RPMI7951 (cell line): ENCODE results near the gene JPH2. TPM values are rescaled to one million over a fixed set of nuclear protein-coding genes. Genes with fewer than 3 reads are reported as not detected.
A peak's percentile ranks its signal among the peaks of the same experiment; 100 is the strongest.
"Not testable (repeated sequence)": the region's sequence is repeated elsewhere in the genome, so short reads cannot be mapped to it uniquely, and the experiment has no call there.

Experiments used
- DNase-seq: peaks from one replicate; pipeline ENCODE4 v3.0.0-alpha.2; 2012; ENCODE audit warnings: low read depth
- total RNA-seq: library from RNA; depleted of rRNA; stranded (reverse); fragments of >200 nt; shearing (Covaris generic); gene quantifications from 2 replicates; pipeline ENCODE4 v1.2.3, GENCODE V29; 2014; rRNA removed

The JPH2 gene
- total RNA-seq = 16.0 and 24.2 TPM in 2 replicates

DNA sequence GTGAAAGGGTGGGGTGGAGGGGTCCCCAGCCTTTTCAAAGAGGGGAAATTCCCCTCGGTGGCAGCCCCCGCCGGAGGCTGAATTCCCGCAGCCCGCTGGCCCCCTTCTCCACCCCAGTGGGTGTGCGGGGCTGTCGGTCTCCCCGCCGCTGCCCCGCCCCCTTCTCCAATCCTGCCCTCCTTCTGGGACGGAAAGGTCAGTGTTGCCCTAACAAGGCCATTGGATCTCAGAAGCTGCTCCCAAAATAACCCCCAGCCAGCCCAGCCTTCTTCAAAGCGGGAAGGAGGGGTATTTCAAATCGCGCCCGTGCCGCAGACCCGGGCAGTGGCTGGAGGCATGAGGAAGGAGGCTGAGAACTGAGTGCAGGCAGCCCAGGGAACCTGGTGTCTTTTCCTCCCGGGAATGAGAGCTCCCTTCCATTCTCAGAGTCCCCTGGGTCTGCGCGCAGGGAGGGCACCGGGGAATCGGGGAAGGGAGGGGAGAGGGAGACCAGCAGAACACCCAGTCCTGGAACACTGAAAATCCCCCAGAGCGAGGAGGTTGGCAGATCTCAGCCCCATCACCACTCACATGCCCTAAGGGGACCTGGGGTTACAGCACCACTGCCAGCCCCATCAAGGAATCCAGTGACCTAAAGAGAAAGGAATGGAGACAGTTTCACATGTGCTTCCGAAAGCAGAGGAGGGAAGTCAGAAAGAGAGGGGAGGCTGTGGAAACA, at the start of gene JPH2:
Gene JPH2, minus strand, starts transcription at position 135 of the 718 bp plus-strand sequence. CDS start 483 bp downstream, outside the sequence.
- peak; percentile 100 for DNase-seq

DNA sequence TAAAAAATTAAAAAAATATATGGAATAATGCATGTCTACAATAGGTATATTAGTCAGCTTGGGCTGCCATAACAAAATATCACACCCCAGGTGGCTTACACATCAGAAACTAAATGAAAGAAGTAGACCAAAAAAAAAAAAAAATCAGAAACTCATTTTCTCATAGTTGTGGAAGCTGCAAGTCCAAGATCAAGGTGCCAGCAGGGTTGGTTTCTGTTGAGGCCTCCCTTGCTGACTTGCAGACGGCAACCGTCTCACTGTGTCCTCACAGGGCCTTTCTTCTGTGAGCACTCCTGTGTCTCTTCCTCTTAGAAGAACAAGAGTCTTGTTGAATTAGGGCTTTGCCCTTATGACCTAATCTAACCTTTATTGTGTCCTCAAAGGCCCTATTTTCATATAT, 48.7 kb upstream of the JPH2 start:
- DNase-seq = no peak

DNA sequence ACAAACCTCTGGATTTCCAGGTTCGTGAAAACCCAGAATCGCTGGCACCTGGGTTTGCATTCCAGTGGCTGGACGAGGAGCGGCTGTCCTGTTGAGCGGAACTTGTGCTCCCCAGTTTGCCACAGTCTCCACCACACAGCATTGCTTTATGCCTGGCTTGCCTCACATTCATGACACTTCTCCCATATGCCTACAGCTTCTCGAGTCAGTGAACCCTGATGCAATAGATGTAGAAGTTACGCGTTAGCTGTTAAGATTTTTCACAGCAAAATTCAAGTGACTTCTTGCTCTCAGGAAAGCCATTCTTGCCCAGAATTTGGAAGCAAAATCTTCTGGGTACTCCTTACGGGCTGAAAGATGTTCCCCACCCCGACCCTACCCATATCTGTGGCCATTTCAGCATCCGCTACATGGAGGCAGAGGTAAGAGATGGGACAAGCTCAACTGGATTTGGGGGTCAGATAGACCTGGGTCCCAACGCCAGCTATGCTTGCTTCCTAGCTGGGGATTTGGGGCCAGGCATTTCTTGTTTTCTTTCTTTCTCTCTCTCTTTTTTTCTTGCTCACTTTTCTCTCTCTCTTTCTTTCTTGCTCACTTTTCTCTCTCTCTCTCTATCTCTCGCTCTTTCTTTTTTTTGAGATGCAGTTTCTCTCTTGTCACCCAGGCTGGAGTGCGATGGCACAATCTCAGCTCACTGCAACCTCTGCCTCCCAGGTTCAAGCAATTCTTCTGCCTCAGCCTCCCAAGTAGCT, 47.8 kb upstream of the JPH2 start:
- DNase-seq = no peak

DNA sequence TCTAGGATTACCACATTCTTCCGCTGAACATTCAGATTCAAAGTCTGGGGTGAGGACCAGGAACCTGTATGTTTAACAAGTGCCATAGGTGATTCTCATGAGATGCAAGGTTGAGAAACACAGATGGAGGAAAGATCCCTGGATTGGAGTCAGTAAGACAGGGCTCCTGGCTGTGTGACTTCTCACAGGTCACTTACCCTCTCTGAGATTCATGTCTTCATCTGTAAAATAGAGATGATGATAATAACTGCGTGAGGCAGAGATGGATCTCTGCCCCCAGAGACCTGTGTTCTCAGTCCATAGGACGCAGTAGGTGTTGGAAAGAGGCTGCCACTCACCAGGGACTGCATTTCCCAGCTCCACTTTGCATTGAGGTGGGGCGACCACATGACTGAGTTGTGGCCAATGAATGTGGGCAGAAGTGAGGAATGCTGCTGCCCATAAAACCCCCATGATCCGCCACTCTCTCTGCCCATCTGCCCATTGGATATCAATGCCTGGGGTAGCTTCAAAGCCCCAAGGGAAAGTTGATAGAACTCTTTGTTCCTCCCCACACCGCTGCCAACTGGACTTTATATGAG, 46.5 kb upstream of the JPH2 start:
- DNase-seq = no peak

DNA sequence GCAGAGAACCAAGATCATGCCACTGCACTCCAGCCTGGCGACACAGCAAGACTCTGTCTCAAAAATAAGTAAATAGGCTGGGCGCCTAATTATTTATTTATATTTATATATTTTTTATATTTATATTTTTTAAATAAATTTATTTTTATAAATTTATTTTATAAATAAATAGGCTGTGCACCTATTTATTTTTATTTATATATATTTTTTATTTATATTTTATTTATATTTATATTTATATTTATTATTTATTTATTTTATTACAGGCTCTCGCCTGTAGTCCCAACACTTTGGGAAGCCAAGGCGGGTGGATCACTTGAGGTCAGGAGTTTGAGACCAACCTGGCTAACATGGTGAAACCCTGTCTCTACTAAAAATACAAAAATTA, 45.5 kb upstream of the JPH2 start:
- DNase-seq = not testable (repeated sequence)

DNA sequence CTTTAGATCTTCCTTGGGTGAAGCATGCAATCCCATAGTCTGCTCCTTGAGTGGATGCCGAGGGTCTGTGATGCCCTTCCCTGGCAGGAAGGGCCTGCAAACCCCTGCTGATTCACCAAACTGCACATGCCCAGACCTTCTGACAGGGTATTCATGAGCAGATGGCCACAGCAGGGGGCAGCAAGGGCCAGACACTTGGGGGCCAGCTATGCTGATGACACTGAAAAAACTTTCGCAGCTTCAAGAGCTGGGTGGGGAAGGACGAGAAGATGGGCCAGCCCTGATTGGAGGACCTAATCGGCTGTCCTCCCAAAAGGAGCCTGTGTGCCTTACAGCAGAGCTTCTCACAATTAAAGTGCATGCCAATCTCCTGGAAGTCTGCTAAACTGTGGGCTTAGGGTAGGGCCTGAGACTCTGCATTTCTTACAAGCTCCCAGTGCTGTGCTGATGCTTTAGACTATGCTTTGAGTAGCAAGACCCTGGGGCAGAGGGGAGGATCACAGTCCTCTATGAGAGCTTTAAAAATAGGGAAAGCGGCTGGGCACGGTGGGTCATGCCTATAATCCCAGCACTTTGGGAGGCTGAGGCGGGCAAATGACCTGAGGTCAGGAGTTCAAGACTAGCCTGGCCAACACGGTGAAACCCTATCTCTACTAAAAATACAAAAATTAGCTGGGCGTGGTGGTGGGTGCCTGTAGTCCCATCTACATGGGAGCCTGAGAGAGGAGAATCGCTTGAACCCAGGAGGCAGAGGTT, 44.9 kb upstream of the JPH2 start:
- DNase-seq = no peak

DNA sequence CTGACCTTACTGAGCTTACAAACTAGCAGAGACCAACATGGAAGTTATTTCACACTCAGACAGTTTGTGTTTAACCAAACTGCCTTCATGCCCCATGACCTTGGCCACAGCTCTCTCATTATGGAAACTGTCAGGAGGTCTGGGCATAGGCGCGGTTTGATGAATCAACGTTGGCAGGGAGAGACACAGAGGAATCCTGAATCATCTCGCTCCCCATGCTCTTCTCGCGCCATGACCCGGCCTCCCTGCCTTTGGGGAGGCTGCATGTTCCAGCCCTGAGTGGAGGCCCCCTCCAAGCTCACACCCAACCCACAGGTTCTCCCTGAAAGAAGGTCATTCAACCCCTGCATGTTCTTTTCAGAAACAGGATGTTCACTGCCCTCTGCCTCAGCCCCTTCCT, 44.2 kb upstream of the JPH2 start:
- DNase-seq = peak; percentile 63

DNA sequence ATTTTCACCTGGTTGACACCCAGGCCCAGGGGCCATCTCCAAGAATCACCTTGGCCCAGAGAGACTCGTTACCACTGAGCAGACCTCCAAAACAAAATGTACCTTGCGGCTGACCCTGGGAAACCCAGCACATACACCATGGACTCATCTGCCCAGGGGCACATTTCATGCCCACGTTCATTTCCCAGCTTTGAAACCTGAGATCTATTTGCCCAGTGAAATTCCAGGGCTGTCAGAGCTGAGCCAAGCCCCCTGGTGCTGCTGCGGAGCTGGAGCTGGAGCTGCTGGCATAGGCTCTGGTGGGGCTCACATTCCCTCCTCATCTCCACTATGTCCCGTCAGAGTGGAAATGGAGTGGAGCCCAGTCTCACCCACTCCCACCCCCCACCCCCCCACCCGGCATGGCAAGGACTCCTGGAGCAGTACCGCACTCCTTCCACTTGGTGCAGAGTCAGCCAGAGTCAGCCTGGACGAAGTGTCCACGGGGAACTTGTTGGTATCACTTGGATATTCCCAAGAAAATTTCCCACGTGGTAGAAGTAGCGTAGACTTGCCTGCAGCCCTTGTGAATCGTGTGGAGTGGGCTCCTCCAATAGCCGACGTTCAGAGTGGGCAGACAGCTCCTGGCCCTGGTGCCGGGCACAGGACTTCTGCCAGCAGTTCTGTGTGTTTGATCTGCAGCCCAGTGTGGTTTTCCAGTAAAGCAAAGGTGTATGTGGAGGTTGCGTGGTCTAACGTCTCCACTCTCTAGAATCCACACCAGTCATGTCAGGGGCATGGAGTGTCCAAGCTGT, 41.7 kb upstream of the JPH2 start:
- no peak for DNase-seq

DNA sequence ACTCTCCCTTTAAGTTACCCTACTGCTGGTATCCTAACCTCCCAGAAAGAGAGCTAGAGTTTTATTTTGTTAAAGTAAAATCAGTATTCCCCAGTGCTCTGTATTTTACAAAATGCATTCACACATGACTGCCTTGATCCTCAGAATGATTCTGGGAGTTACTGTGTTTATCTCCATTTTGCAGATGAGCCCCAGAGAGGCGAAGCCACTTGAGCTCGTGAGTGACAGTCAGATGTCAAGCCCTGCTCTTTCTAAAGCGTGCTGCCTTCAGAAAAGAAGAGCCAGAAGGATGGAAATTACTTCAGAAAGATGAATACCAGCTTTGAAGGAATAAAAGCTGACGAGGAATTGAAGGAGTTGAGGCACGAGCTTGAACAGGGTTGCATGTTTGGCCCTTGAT, 37.6 kb upstream of the JPH2 start:
- no peak for DNase-seq

DNA sequence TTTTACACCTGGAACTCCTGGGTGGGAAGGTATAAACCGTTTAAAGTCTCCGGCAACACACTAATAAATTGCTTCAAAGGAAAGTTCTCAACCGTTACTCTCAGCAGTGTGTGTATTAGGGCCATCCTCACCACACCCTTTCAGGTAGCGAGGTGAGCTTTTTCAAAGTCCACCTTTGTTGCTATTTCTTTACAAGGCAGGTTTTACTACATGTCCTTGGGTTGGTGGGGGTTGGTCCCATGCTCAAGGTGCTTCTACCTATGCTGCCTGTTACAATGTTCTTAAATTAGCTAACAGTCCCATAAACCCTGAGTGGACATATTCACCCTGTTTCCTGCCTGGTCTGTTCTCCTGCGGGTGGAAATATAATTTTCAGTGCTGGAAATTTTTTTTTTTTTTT, 36.7 kb upstream of the JPH2 start:
- no peak for DNase-seq

DNA sequence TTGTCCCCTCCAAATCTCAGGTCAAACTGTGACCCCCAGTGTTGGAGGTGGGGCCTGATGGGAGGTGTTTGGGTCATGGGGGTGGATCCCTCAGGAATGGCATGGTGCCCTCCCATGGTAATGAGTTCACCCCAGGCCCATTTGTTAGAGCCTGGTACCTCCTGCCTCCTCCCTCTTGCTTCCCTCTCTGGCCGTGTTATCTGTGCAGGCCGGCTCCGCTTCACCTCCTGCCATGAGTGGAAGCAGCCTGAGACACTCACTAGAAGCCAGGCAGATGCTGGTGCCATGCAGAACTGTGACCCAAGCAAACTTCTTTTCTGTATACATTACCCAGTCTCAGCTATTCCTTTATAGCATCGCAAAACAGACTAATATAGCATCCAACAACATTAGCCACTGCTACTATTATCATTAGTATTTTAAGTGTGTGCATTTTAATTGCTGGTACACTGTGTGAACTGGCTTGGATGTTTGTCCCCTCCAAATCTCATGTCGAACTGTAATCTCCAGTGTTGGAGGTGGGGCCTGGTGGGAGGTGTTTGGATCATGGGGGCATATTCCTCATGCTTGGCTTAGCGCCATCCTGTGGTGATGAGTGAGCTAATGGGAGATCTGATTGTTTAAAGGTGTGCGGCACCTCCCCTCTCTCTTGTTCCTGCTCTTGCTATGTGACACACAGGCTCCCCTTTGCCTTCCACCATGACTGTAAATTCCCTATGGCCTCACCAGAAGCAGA, 35.8 kb upstream of the JPH2 start:
- no peak for DNase-seq

DNA sequence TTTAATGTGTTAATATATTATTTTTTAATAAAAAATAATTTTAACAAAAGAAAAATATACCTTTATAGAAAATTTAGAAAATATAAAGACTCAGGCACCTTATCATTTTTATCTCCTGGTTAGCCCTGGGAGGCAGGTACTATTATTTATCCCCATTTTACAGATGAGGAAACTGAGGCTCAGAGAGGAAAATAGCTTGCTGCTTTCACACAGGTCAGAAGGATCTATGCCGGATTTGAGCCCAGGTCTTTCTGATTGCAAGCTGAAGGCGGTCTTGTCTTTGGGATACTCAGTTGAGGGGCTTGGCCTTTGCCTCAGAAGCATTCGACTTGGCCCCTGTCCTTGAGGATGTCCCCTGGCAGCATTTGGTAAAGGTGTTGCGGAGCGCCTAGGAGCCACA, 35.0 kb upstream of the JPH2 start:
- DNase-seq = no peak

DNA sequence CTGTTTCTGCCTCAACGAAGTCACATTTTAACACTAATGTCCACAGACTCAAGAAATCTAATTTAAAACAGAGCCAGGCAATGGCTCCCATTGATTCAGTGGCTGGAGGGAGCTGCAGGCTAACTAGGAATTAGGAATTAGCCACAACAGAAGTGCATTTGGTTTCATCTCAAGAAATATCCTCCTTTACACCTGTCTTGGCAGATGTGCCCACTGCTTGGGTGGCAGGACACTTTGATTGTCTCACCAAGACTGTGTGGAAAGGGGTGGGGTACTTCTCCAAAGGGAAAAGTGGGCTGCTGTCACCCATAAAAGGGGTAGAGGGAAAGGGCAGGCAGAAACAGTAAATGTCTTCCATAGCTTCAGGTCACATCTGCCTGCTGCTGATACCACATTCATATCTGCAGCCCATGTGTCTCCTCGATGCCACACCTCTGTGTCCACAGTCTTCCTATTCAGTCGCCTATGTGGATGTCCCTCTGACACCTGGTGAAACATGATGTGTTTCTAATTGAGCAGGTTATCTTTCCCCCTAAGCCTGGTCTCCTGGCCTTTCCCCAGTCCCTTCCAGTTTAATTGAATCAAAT, 34.5 kb upstream of the JPH2 start:
- no peak for DNase-seq

DNA sequence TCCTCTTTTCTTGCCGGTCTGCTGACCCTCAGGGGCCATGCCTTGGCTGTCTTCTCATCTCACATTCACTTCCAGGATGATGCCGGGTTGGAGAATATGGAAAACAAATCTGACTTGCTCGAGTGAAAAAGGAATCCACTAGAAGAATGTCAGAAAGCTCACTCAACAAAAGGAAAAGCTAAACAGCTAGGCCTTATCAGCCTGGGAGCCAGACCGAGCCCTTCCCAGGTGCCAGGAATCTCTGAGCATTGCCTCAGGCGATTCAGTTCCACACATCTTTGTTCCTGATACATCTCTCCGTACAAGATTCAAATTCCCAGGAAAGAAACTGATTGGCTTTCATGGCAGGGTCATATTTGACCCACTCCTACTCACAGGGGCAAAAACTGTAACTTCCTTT, 32.8 kb upstream of the JPH2 start:
- DNase-seq = no peak

DNA sequence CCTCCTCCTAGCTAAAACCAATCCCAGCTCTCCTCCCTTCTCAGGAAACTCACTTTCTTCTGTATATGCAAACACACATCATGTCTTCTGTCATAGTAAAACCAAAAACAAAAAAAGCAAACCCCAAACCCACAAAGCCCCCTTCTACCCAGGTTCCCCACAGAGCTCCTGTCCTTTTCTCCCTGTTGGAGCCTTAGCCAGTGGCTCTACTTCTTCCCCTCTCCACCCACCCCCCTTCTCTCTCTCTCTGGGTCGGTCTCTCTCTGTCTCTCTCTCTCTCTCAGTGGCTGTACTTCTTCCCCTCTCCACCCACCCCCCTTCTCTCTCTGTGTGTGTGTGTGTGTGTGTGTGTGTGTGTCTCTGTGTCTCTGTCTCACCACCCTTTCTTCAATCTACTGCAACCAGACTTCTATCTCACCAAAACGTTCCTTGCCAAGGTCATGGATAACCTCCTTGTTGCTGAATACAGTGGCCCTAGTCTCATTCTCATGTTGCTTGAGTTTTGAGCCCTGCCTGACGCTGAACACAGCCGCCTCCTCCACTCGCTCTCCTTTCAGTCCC, 32.3 kb upstream of the JPH2 start:
- no peak for DNase-seq

DNA sequence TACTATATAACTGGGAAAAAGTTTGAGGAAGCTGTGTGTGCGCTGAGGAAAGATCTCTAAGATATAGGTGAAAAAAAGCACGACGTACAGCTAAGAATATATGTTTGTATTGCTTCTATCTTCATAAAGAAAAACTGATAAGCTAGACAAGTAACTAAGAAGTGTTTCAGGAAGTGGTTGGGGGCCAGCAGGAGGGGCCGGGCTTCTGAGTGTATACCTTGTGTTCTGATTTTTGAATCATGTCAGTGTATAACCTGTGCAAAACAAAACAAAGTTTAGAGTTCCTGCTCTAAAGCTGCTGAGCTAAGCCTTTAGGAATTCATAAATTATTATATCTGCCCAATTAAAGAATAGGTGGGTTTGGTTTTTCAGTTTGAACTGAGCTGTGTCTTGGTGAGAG, 31.5 kb upstream of the JPH2 start:
- DNase-seq = no peak

DNA sequence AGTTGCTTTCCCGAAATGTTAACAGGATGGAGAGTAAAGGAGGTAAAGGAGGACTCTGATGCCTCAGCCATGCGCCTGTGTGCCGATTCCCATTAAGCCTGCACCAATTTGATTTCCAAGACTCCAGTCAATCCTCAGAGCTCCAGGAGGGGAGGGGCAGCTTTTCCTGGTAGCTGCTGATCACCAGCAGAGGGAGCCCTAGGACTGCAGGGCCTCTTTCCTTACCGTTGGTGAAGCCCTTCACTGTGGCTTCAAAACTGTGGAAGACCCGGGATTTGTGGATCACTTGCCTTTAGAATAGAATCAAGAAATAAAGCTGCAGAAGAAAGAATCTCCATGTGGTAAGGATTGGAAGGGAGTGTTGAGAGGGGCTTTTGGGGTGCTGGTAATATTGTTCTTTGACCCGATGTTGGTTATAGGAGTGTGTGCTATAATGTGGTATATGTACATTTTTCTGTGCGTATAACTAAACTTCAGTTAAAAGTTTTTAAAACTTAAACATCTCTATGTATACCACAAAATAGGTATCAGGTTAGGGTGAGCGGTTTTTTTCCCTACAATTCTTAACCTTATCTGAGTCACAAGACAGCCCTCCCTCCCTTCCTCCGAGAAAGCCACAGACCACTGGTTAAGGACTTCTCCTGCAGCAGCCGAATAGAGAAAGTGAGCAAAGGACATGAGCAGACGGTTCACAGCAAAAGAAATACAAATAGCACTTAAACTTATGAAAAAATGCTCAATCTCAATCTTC, 30.5 kb upstream of the JPH2 start:
- peak; percentile 70 for DNase-seq

DNA sequence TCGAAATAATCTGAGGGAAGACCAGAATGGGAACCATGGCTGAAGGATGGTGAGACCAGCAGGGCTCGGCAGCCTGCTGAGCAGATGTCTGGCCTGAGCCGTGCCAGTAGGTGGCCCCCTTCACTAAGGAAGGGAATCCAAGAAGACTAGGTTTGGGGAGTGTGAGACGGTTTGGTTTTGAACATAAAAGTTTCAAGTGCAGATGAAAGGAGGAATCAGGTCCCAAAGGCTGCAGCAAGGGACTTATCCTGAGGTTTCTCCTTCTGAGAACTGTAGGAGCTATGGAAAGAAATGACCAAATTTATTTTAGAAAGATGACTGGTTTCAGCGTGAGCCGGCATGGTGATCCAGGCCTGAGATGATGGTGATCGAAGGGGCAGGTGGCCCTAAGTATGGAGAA, 28.1 kb upstream of the JPH2 start:
- DNase-seq = peak; percentile 72

DNA sequence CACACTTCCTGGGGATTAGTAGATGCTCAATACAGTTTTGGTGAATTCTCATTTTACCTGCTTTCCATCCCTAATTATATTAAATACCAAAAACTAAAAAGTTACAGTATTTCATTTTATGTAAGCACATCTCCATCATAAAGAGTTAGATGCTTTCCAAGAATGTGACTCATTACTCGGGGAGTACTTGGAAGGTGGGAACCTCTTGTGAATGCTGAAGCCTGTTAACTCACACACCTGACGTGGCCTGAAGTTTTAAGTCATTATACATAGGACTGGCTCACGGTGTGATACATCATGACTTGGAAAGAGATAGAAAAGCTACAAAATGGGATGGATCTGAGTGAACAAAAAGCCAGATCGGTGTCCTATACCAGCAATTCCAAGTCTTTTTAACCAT, 25.8 kb upstream of the JPH2 start:
- DNase-seq = no peak
